Astrocyte of the cerebellum (primary cell): Measurements from ENCODE around the gene YBEY.

Experiments
- DNase-seq: peaks from one replicate; pipeline ENCODE4 v3.0.0-alpha.2; 2011; ENCODE audit warnings: low read depth
- H3K4me3 ChIP-seq: 2 replicates; pipeline ENCODE4 v1.5.1; 2011; ENCODE audit warnings: mild to moderate bottlenecking, low read depth, low read length, moderate library complexity
- in situ Hi-C: cut with HindIII; loops from 2 replicates; pipeline ENCODE4 v1.10.0; 2017; ENCODE audit warnings: low sequenced_read_pairs
- TF ChIP-seq, protein P1 (sequence below): IDR thresholded peaks from 2 replicates; pipeline ENCODE4 v1.5.1; 2012; ENCODE audit warnings: low read length, low read depth, moderate library complexity, mild to moderate bottlenecking; ENCODE audit errors: missing control alignments

Gene YBEY

DNA sequence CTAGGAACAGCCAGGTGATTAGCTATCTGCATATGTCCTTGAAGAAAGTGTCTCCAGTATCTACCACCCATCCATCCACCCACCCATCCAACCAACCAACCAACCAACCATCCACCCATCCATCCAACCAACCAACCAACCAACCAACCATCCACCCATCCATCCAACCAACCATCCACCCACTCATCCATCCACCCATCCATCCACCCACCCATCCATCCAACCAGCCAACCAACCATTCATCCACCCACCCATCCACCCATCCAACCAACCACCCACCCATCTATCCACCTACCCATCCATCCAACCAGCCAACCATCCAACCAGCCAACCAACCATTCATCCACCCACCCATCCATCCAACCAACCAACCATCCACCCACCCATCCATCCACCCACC lies 25.4 kb downstream of the YBEY start:
- no peak for DNase-seq
- in situ Hi-C loops: no loop called here
- TF ChIP-seq, protein P1, sequence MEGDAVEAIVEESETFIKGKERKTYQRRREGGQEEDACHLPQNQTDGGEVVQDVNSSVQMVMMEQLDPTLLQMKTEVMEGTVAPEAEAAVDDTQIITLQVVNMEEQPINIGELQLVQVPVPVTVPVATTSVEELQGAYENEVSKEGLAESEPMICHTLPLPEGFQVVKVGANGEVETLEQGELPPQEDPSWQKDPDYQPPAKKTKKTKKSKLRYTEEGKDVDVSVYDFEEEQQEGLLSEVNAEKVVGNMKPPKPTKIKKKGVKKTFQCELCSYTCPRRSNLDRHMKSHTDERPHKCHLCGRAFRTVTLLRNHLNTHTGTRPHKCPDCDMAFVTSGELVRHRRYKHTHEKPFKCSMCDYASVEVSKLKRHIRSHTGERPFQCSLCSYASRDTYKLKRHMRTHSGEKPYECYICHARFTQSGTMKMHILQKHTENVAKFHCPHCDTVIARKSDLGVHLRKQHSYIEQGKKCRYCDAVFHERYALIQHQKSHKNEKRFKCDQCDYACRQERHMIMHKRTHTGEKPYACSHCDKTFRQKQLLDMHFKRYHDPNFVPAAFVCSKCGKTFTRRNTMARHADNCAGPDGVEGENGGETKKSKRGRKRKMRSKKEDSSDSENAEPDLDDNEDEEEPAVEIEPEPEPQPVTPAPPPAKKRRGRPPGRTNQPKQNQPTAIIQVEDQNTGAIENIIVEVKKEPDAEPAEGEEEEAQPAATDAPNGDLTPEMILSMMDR: no peak
- H3K4me3 ChIP-seq: no peak overlapping the region

DNA sequence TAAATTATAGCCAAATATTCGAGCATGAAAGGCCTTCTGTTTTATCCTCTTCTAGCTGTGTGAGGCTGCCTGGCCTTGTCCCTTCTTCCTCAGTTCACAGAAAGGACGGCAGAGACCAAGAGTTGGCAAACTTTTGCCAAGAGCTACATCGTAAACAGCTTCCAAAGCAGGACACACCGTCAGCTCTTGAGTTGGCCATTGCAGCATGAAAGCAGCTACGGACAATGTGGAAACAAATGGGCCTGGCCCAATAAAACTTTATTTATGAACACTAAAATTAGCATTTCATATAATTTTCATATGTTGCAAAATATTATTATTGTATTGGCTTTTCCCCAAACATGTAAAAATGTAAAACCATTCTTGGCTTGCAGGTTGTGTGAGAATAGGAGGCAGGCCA lies 26.8 kb downstream of the YBEY start:
- no peak for DNase-seq
- TF ChIP-seq, protein P1: no peak
- H3K4me3 ChIP-seq: no peak overlapping the region
- in situ Hi-C loops: no loop called here

DNA sequence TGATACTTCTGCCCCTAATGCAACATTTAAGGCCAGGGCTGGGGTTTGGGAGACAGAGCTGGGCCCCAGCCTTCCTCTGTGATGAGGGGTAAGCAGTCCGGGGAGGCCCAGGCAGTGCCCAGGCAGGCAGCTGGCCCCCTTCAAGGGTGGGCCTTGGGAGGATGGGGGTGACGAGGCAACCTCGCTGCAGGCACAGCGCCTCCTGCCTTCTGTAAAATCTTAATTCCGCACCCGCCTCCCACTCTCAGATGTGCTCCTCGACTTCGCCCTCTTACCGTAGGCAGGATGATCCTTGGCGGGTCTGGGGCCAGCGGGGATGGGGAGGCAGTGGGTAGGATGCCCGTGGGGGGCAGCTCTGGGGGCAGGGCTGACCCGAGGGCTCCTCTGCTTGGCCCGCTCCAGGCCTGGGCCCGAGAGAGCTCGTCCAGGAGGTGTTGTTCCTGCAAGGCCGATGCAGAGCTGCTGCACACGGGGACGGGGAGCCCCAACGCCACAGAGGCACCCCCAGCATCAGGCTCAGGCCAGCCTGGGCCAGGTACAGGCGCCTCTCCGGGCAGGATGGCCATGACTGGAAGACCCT lies 28.4 kb downstream of the YBEY start:
- in situ Hi-C loops: no loop called here
- TF ChIP-seq, protein P1: no peak
- no peak overlapping the region for H3K4me3 ChIP-seq
- no peak for DNase-seq

DNA sequence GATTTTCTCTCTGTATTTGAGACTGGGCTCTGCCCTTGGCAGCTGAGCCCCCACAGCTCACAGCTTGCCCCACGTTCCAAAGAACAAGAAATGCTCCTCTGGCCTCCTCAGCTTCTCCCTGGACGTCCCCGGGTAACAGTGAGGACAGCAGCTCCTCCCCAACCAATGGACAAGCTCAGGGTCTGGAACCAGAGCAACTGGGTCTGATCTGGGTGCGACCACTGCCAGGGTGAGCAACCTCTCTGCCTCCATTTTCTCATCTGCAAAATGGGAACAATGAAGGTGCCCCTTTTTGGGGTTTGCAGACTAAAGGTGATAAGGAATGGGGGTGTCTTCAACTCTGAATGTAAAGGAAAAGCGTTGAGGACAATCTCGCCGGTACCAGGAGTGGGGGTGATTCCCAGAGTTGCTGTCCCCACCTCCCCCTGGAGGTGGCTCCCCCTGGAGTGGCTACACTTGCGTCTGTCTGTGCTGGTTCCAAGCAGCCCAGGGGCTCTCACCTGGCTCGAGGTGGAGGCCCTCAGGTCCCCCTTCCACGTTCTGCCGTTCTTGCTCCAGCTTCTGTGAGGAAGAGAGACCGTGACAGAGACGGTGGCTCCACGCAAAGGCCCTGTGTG lies 30.7 kb downstream of the YBEY start:
- in situ Hi-C loops: no loop called here
- H3K4me3 ChIP-seq: no peak overlapping the region
- no peak for DNase-seq
- TF ChIP-seq, protein P1: no peak

GRCh38 chr21:46317710-46318463 lies 31.7 kb downstream of the YBEY start:
- DNase-seq: no peak
- TF ChIP-seq, protein P1: no peak
- in situ Hi-C loops: no loop called here
- no peak overlapping the region for H3K4me3 ChIP-seq

DNA sequence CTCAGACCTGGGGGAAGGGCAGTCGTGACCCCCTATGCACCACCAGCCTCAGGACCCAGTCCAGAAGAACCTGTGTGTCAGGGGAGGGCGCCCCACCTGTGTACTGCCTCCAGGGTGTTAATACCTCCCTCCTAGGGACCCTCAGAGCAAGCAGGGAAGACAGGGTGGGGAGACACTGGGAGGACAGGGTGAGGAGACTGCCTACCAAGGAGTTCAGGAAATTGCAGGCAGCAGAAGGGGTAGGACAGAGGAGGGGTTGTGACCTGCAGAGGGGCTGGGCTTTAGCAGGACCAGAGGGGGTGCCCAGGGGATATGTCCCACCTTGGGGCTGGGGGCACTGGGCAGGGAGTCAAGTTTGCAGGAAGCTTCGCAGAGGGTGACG lies 32.3 kb downstream of the YBEY start:
- TF ChIP-seq, protein P1: no peak
- in situ Hi-C loops: no loop called here
- no peak overlapping the region for H3K4me3 ChIP-seq
- no peak for DNase-seq
